ENCODE results near the gene MDN1. TPM values are rescaled to one million over a fixed set of nuclear protein-coding genes. Genes with fewer than 3 reads are reported as not detected.

The MDN1 gene
- total RNA-seq, 1 donor from 2014 or later: 74.6 TPM

Other genes with a start within 250 kb of the MDN1 start
- 32.8 and 34.7 TPM in 2 replicates for gene LYRM2, start 181.0 kb downstream of the MDN1 start, total RNA-seq
- 38.3 and 40.2 TPM in 2 replicates for gene CASP8AP2, start 10.1 kb upstream of the MDN1 start, total RNA-seq
- not detected in 2 replicates for gene GJA10, start 74.7 kb upstream of the MDN1 start, total RNA-seq